SK-N-SH (cell line): ENCODE data around the gene PGF. TPM values are rescaled to one million over a fixed set of nuclear protein-coding genes. Genes with fewer than 3 reads are reported as not detected.

ENCODE experiments used
- CTCF ChIA-PET: fragments of 300-600, 350-600 bp; formaldehyde crosslinking; extraction: SDS; loops from one replicate; lab custom pipeline; 2021; lab: Yijun Ruan, JAX
- POLR2A ChIA-PET: fragments of 350-600 bp; sonication (Branson Sonifier 250); formaldehyde crosslinking; extraction: SDS; loops from one replicate; lab custom pipeline; 2020; ENCODE audit warnings: antibody characterized with exemption, inconsistent platforms; lab: Yijun Ruan, JAX
- DNase-seq: peaks from one replicate; pipeline ENCODE4 v3.0.0; 2012
- H2AFZ ChIP-seq: fragments of 200-600 bp; sonication (generic); 2 replicates; pipeline ENCODE4 v1.8.1; 2016; ENCODE audit warnings: antibody characterized with exemption, mild to moderate bottlenecking, low read depth
- H3F3A ChIP-seq: fragments of 200-600 bp; sonication (generic); replicated peaks from 2 replicates; pipeline ENCODE3; 2016; ENCODE audit warnings: antibody characterized with exemption, mild to moderate bottlenecking; ENCODE audit not compliant: insufficient read depth
- H3K27ac ChIP-seq, 2 experiments: fragments of 200-500 bp in 1 of 2; fragments of 200-600 bp in 1 of 2; sonication (Bioruptor generic) in 1 of 2; sonication (generic), shearing (Covaris generic) in 1 of 2; 2 replicates each; pipeline versions ENCODE4 v1.5.1 to v1.6.1; 2014 to 2016; ENCODE audit warnings: low read depth in 2 of 2, inconsistent platforms in 1 of 2, low read length in 1 of 2, mild to moderate bottlenecking in 1 of 2, mixed read lengths in 1 of 2
- H3K27me3 ChIP-seq: fragments of 200-600 bp; sonication (generic), shearing (Covaris generic); 2 replicates; pipeline ENCODE4 v1.6.1; 2016; ENCODE audit warnings: mixed run types; ENCODE audit not compliant: insufficient read depth
- H3K36me3 ChIP-seq, 2 experiments: fragments of 200-500 bp in 1 of 2; fragments of 200-600 bp in 1 of 2; sonication (Bioruptor generic) in 1 of 2; sonication (generic) in 1 of 2; replicated peaks in 1 of 2; 2 replicates each; pipeline versions ENCODE3 to v1.5.1; 2014 to 2016; ENCODE audit warnings: low read length in 1 of 2, mild to moderate bottlenecking in 1 of 2; ENCODE audit not compliant: insufficient read depth in 2 of 2, control insufficient read depth in 1 of 2
- H3K4me1 ChIP-seq, 2 experiments: fragments of 200-500 bp in 1 of 2; fragments of 200-600 bp in 1 of 2; sonication (Bioruptor generic) in 1 of 2; sonication (generic), shearing (Covaris generic) in 1 of 2; 2 replicates each; pipeline versions ENCODE4 v1.5.1 to v1.6.1; 2014 to 2016; ENCODE audit warnings: low read depth in 1 of 2, low read length in 1 of 2, mixed run types in 1 of 2; ENCODE audit not compliant: insufficient read depth in 2 of 2, control insufficient read depth in 1 of 2
- H3K4me2 ChIP-seq: fragments of 200-600 bp; sonication (generic), shearing (Covaris generic); 2 replicates; pipeline ENCODE4 v1.6.1; 2017; ENCODE audit warnings: mixed run types
- H3K4me3 ChIP-seq, 2 experiments: fragments of 200-500 bp in 1 of 2; fragments of 200-600 bp in 1 of 2; sonication (Bioruptor generic) in 1 of 2; sonication (generic), shearing (Covaris generic) in 1 of 2; 2 replicates each; pipeline versions ENCODE4 v1.5.1 to v1.8.1; 2014 to 2016; ENCODE audit warnings: low read depth in 2 of 2, inconsistent platforms in 1 of 2, low read length in 1 of 2, mild to moderate bottlenecking in 1 of 2, mixed read lengths in 1 of 2, moderate library complexity in 1 of 2
- H3K79me2 ChIP-seq: fragments of 200-600 bp; sonication (generic); 2 replicates; pipeline ENCODE4 v1.8.1; 2017; ENCODE audit warnings: mild to moderate bottlenecking; ENCODE audit not compliant: insufficient read depth
- H3K9ac ChIP-seq: fragments of 200-600 bp; sonication (generic); 2 replicates; pipeline ENCODE4 v1.6.1; 2017; ENCODE audit warnings: mixed run types
- H3K9me2 ChIP-seq: fragments of 200-600 bp; sonication (generic); 2 replicates; pipeline ENCODE4 v1.6.1; 2017; ENCODE audit warnings: mixed run types
- H3K9me3 ChIP-seq: fragments of 200-600 bp; sonication (generic); 2 replicates; pipeline ENCODE4 v1.6.1; 2017; ENCODE audit warnings: mixed run types, mild to moderate bottlenecking, moderate library complexity
- H4K20me1 ChIP-seq: fragments of 200-600 bp; sonication (generic); 2 replicates; pipeline ENCODE4 v1.6.1; 2017; ENCODE audit warnings: mild to moderate bottlenecking, mixed run types; ENCODE audit not compliant: insufficient read depth
- EP300 ChIP-seq, 2 experiments: IDR thresholded peaks; 2 replicates each; pipeline versions ENCODE4 v1.4.0 to v1.6.1; 2012; ENCODE audit warnings: borderline replicate concordance in 1 of 2, low read depth in 1 of 2, low read length in 1 of 2
- FOSL2 ChIP-seq: IDR thresholded peaks from 2 replicates; pipeline ENCODE4 v1.4.0; 2012; ENCODE audit warnings: low read depth, mild to moderate bottlenecking, moderate library complexity, borderline replicate concordance
- FOXM1 ChIP-seq: IDR thresholded peaks from 2 replicates; pipeline ENCODE4 v1.4.0; 2012; ENCODE audit warnings: low read depth, mild to moderate bottlenecking
- GABPA ChIP-seq: IDR thresholded peaks from 2 replicates; pipeline ENCODE4 v1.4.0; 2012; ENCODE audit warnings: low read depth, mild to moderate bottlenecking
- GATA2 ChIP-seq: sonication (generic); formaldehyde crosslinking; IDR thresholded peaks from 2 replicates; pipeline ENCODE4 v1.5.0; 2020; ENCODE audit warnings: mild to moderate bottlenecking, missing genetic modification reagents
- JUND ChIP-seq: IDR thresholded peaks from 2 replicates; pipeline ENCODE4 v1.4.0; 2012
- MXI1 ChIP-seq: IDR thresholded peaks from 2 replicates; pipeline ENCODE4 v1.6.1; 2012; ENCODE audit warnings: mild to moderate bottlenecking, low read depth, low read length, improper control_type of control experiment
- NFIC ChIP-seq: IDR thresholded peaks from 2 replicates; pipeline ENCODE4 v1.4.0; 2012; ENCODE audit warnings: borderline replicate concordance
- RFX5 ChIP-seq: IDR thresholded peaks from 2 replicates; pipeline ENCODE4 v1.6.1; 2012; ENCODE audit warnings: mild to moderate bottlenecking, improper control_type of control experiment, low read length
- SIN3A ChIP-seq: IDR thresholded peaks from 2 replicates; pipeline ENCODE4 v1.6.1; 2012; ENCODE audit warnings: low read depth, mild to moderate bottlenecking, low read length, moderate library complexity, borderline replicate concordance
- SMC3 ChIP-seq: IDR thresholded peaks from 2 replicates; pipeline ENCODE4 v1.6.1; 2012; ENCODE audit warnings: low read depth, low read length, improper control_type of control experiment
- TAF1 ChIP-seq: IDR thresholded peaks from 2 replicates; pipeline ENCODE4 v1.6.1; 2012; ENCODE audit warnings: low read depth, mild to moderate bottlenecking, low read length, moderate library complexity, borderline replicate concordance
- TEAD4 ChIP-seq: IDR thresholded peaks from 2 replicates; pipeline ENCODE4 v1.4.0; 2012; ENCODE audit warnings: mild to moderate bottlenecking, borderline replicate concordance; ENCODE audit not compliant: insufficient read depth
- USF1 ChIP-seq: IDR thresholded peaks from 2 replicates; pipeline ENCODE4 v1.4.0; 2012; ENCODE audit warnings: low read depth, borderline replicate concordance
- YY1 ChIP-seq: IDR thresholded peaks from 2 replicates; pipeline ENCODE4 v1.4.0; 2012; ENCODE audit warnings: low read depth, mild to moderate bottlenecking
- WGBS: methylation state at CpG from one replicate; pipeline ENCODE4 v1.1.6; 2017; ENCODE audit warnings: low lambda C conversion rate; 5-methylcytosine and 5-hydroxymethylcytosine counted together
- polyA plus RNA-seq, 3 experiments: library from polyadenylated mRNA; depleted of rRNA; stranded (reverse); fragments of >200 nt; gene quantifications; 2 replicates each; pipeline ENCODE4 v1.2.3, GENCODE V29; 2012
- TF ChIP-seq, protein P1 (sequence below): fragments of 150-350 bp; IDR thresholded peaks from 2 replicates; pipeline ENCODE4 v1.6.1; 2016; ENCODE audit warnings: mild to moderate bottlenecking, low read depth, low read length
- TF ChIP-seq, protein P2 (sequence below): IDR thresholded peaks from 2 replicates; pipeline ENCODE4 v1.6.1; 2012; ENCODE audit warnings: mild to moderate bottlenecking, low read depth, low read length, moderate library complexity

Gene PGF
- polyA plus RNA-seq, 1 of the 3 experiments (the other 2 are of a cell fraction) = 4.4 TPM

DNA sequence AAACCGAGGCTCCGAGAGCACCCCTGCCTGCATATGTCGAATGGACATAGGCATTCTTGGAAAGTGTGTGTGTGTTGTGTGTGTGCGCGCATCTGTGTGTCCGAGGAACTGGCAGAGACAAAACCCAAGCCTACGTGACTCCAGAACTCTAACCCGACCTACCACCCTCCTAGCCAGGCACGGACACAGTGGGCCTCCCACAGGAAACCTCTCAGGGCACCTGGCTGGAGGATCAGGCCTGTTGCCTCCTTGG lies 556 bp upstream of the PGF start:
- no peak overlapping the region for H2AFZ ChIP-seq
- H3K36me3 ChIP-seq = no peaks in the 10 kb centered on the region
- H3K79me2 ChIP-seq = no peaks in the 10 kb centered on the region
- H3K9me2 ChIP-seq = no peaks in the 10 kb centered on the region
- DNase-seq = no peak
- TF ChIP-seq GABPA = no peak
- no peak for TF ChIP-seq GATA2
- TF ChIP-seq NFIC = no peak
- TF ChIP-seq SMC3 = no peak
- TF ChIP-seq TEAD4 = no peak
- TF ChIP-seq USF1 = no peak
- no peak for TF ChIP-seq SIN3A
- TF ChIP-seq MXI1 = no peak
- no peak for TF ChIP-seq YY1
- TF ChIP-seq, protein P1, sequence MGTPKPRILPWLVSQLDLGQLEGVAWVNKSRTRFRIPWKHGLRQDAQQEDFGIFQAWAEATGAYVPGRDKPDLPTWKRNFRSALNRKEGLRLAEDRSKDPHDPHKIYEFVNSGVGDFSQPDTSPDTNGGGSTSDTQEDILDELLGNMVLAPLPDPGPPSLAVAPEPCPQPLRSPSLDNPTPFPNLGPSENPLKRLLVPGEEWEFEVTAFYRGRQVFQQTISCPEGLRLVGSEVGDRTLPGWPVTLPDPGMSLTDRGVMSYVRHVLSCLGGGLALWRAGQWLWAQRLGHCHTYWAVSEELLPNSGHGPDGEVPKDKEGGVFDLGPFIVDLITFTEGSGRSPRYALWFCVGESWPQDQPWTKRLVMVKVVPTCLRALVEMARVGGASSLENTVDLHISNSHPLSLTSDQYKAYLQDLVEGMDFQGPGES = no peak
- TF ChIP-seq TAF1 = no peak
- no peak for TF ChIP-seq RFX5
- TF ChIP-seq JUND = no peak
- TF ChIP-seq EP300 (IDR thresholded peaks at IDR 0.05; ENCODE audit: borderline replicate concordance in 1 of 2, low read depth in 1 of 2, low read length in 1 of 2) = no peak
- no peak for TF ChIP-seq FOXM1
- peak overlapping the region in 1 of 2 experiments; percentile 49; a peak in 2 of 4 replicates for H3K4me3 ChIP-seq
- POLR2A ChIA-PET = interaction anchor here (0.6 to 2.0 kb wide), 5 partner anchors 8 to 113 kb away, joined by 3 to 6 read pairs (median 3); partner anchors contain the start of gene ZC2HC1C
- H3K9ac ChIP-seq = no peak overlapping the region
- H4K20me1 ChIP-seq = no peaks in the 10 kb centered on the region
- H3K27me3 ChIP-seq = no peaks in the 10 kb centered on the region
- no peak overlapping the region for H3K4me2 ChIP-seq
- 94% methylated on average over 9 of the region's 9 CpGs for WGBS
- CTCF ChIA-PET = interaction anchor here (1.2 to 1.8 kb wide), 4 partner anchors 8 to 352 kb away, joined by 3 to 10 read pairs (median 6); no protein-coding TSS in a partner anchor
- H3K4me1 ChIP-seq = peaks cover 0 to 43% of the 10 kb centered on the region in 2 experiments; a peak in 2 of 4 replicates
- H3F3A ChIP-seq = no peaks in the 10 kb centered on the region
- H3K27ac ChIP-seq = no peak overlapping the region
- no peaks in the 10 kb centered on the region for H3K9me3 ChIP-seq

DNA sequence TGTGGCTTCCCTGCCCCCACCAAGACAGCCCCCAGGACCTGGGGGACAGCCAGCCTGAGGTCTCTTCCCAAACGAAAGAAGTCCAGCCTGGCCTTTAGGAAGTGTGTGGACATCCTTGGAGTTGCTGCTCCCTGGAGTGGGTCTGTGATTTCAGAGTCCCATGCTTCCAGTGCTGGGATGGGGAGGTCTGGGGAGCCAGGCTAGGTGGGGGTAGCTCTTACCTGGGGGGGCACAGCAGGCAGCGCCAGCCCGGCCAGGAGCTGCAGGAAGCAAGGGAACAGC lies 509 bp downstream of the PGF start:
- H3K9ac ChIP-seq = peak overlapping the region; percentile 56
- TF ChIP-seq, protein P2, sequence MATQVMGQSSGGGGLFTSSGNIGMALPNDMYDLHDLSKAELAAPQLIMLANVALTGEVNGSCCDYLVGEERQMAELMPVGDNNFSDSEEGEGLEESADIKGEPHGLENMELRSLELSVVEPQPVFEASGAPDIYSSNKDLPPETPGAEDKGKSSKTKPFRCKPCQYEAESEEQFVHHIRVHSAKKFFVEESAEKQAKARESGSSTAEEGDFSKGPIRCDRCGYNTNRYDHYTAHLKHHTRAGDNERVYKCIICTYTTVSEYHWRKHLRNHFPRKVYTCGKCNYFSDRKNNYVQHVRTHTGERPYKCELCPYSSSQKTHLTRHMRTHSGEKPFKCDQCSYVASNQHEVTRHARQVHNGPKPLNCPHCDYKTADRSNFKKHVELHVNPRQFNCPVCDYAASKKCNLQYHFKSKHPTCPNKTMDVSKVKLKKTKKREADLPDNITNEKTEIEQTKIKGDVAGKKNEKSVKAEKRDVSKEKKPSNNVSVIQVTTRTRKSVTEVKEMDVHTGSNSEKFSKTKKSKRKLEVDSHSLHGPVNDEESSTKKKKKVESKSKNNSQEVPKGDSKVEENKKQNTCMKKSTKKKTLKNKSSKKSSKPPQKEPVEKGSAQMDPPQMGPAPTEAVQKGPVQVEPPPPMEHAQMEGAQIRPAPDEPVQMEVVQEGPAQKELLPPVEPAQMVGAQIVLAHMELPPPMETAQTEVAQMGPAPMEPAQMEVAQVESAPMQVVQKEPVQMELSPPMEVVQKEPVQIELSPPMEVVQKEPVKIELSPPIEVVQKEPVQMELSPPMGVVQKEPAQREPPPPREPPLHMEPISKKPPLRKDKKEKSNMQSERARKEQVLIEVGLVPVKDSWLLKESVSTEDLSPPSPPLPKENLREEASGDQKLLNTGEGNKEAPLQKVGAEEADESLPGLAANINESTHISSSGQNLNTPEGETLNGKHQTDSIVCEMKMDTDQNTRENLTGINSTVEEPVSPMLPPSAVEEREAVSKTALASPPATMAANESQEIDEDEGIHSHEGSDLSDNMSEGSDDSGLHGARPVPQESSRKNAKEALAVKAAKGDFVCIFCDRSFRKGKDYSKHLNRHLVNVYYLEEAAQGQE = no peak
- no peak for TF ChIP-seq FOSL2
- H4K20me1 ChIP-seq = no peaks in the 10 kb centered on the region
- ChIA-PET CTCF (interaction anchor here (0.6 to 2.2 kb wide), 10 partner anchors 9 to 353 kb away, joined by 3 to 26 read pairs (median 5); no protein-coding TSS in a partner anchor), POLR2A (interaction anchor here (0.7 to 2.0 kb wide), 7 partner anchors 9 to 114 kb away, joined by 3 to 6 read pairs (median 3); partner anchors contain the start of gene ZC2HC1C)
- peak overlapping the region; percentile 85 for H3K4me2 ChIP-seq
- peak overlapping the region in 1 of 2 experiments; percentile 51; a peak in 1 of 4 replicates for H3K27ac ChIP-seq
- H3K4me3 ChIP-seq = peak overlapping the region; percentile 49 to 65
- peak; percentile 45 for DNase-seq
- H2AFZ ChIP-seq = peak overlapping the region; percentile 87
- no peaks in the 10 kb centered on the region for H3K27me3 ChIP-seq
- peaks cover 0 to 43% of the 10 kb centered on the region in 2 experiments; a peak in 2 of 4 replicates for H3K4me1 ChIP-seq
- H3K36me3 ChIP-seq = no peaks in the 10 kb centered on the region
- no CpG with 5 or more reads among the region's 3 CpGs for WGBS
- no peaks in the 10 kb centered on the region for H3K79me2 ChIP-seq
- H3F3A ChIP-seq = no peaks in the 10 kb centered on the region
- no peaks in the 10 kb centered on the region for H3K9me2 ChIP-seq
- no peaks in the 10 kb centered on the region for H3K9me3 ChIP-seq
